H1 (cell line): ENCODE data around the gene OAS3.

Experiments used
- ASH2L ChIP-seq: fragments of 200-600, 300-600 bp; sonication (generic); IDR thresholded peaks from one replicate; pipeline ENCODE4 v1.7.1; 2017; ENCODE audit warnings: low read length
- BACH1 ChIP-seq: IDR thresholded peaks from 2 replicates; pipeline ENCODE4 v1.6.1; 2012; ENCODE audit warnings: low read length, improper control_type of control experiment
- BRCA1 ChIP-seq: IDR thresholded peaks from 2 replicates; pipeline ENCODE4 v1.6.1; 2012; ENCODE audit warnings: low read depth, low read length, improper control_type of control experiment
- CHD1 ChIP-seq: IDR thresholded peaks from 2 replicates; pipeline ENCODE4 v1.6.1; 2012; ENCODE audit warnings: low read depth, low read length, improper control_type of control experiment
- CHD2 ChIP-seq: IDR thresholded peaks from 2 replicates; pipeline ENCODE4 v1.6.1; 2012; ENCODE audit warnings: low read length, improper control_type of control experiment
- CHD7 ChIP-seq: fragments of 300-600 bp; sonication (generic); IDR thresholded peaks from 2 replicates; pipeline ENCODE4 v1.7.1; 2012; ENCODE audit warnings: low read length, moderate library complexity, mild to moderate bottlenecking, inconsistent platforms; ENCODE audit not compliant: insufficient replicate concordance
- CREB1 ChIP-seq: IDR thresholded peaks from 2 replicates; pipeline ENCODE4 v1.6.1; 2012; ENCODE audit warnings: inconsistent platforms
- CTCF ChIP-seq, 3 experiments: IDR thresholded peaks; 1 replicate in 2 of 3; 2 replicates in 1 of 3; pipeline versions ENCODE4 v1.5.1 to v1.6.1; 2011; ENCODE audit warnings: low read length in 3 of 3, mild to moderate bottlenecking in 3 of 3, inconsistent platforms in 2 of 3, low read depth in 1 of 3, moderate library complexity in 1 of 3; ENCODE audit not compliant: insufficient read depth in 1 of 3; ENCODE audit errors: control extremely low read depth in 1 of 3
- EP300 ChIP-seq, 2 experiments: IDR thresholded peaks; 1 replicate in 1 of 2; 2 replicates in 1 of 2; pipeline ENCODE4 v1.6.1; 2011 to 2012; ENCODE audit warnings: low read depth in 2 of 2, low read length in 2 of 2, mild to moderate bottlenecking in 2 of 2, borderline replicate concordance in 1 of 2, inconsistent platforms in 1 of 2, moderate library complexity in 1 of 2
- EZH2 ChIP-seq: fragments of 200-600 bp; sonication (generic); IDR thresholded peaks from 2 replicates; pipeline ENCODE4 v1.7.1; 2012; ENCODE audit warnings: low read depth, mild to moderate bottlenecking, moderate library complexity, low read length, inconsistent platforms; ENCODE audit not compliant: severe bottlenecking
- MAX ChIP-seq: IDR thresholded peaks from 2 replicates; pipeline ENCODE4 v1.6.1; 2012; ENCODE audit warnings: inconsistent platforms
- POLR2A ChIP-seq, 2 experiments: IDR thresholded peaks; 1 replicate in 1 of 2; 2 replicates in 1 of 2; pipeline ENCODE4 v1.6.1; 2011; ENCODE audit warnings: low read depth in 2 of 2, low read length in 2 of 2, mild to moderate bottlenecking in 2 of 2; ENCODE audit errors: control extremely low read depth in 1 of 2
- YY1 ChIP-seq: IDR thresholded peaks from 2 replicates; pipeline ENCODE4 v1.6.1; 2011; ENCODE audit warnings: low read depth, mild to moderate bottlenecking, low read length

GRCh38 chr12:112985642-112986290 lies 47.5 kb downstream of the OAS3 start:
- no peak for TF ChIP-seq POLR2A (IDR thresholded peaks at IDR 0.05; ENCODE audit: control extremely low read depth in 1 of 2, low read depth in 2 of 2, low read length in 2 of 2)
- TF ChIP-seq CTCF (IDR thresholded peaks at IDR 0.05; ENCODE audit: control extremely low read depth in 1 of 3, insufficient read depth in 1 of 3, low read depth in 1 of 3, low read length in 3 of 3) = no peak
- TF ChIP-seq CREB1 = no peak
- no peak for TF ChIP-seq YY1
- no peak for TF ChIP-seq BACH1
- TF ChIP-seq MAX = no peak
- TF ChIP-seq EP300 (IDR thresholded peaks at IDR 0.05; ENCODE audit: borderline replicate concordance in 1 of 2, low read depth in 2 of 2, low read length in 2 of 2) = no peak
- TF ChIP-seq ASH2L = no peak
- no peak for TF ChIP-seq EZH2
- no peak for TF ChIP-seq CHD7
- no peak for TF ChIP-seq CHD2
- no peak for TF ChIP-seq BRCA1
- no peak for TF ChIP-seq CHD1
